Breast epithelium (tissue), 3 donors: ENCODE measurements around the gene STK4.

ENCODE experiments used
- POLR2A ChIP-seq: fragments of 450-650 bp; IDR thresholded peaks from one replicate; pipeline ENCODE4 v1.6.1; 2016; ENCODE audit warnings: antibody characterized with exemption, mild to moderate bottlenecking, moderate library complexity
- TF ChIP-seq, protein P1 (sequence below), 3 donors: fragments of 450-650 bp; IDR thresholded peaks; one replicate each; pipeline ENCODE4 v1.5.1; 2016 to 2017; ENCODE audit warnings: antibody characterized with exemption in 3 of 3, mild to moderate bottlenecking in 3 of 3, moderate library complexity in 3 of 3

DNA sequence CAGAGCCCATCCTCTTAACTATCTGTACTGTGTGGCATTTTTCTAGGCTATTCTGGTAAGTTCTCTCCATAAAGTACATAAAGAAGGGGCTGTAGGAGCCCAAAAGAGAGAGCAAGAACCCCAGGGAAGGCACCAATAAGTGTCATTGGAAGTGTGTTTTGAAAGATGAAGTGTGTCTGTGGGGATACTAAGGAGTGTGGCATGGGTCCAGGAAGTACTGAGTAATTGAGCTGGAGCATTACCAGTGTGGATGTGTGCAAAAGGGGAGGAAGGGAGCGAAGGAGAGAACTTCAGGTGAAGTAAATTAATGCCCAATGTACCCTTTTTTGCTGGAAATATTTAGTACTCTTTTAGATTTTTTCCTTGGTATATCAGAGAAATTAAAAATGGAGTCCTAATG lies 70.7 kb downstream of the STK4 start:
- TF ChIP-seq, protein P1, sequence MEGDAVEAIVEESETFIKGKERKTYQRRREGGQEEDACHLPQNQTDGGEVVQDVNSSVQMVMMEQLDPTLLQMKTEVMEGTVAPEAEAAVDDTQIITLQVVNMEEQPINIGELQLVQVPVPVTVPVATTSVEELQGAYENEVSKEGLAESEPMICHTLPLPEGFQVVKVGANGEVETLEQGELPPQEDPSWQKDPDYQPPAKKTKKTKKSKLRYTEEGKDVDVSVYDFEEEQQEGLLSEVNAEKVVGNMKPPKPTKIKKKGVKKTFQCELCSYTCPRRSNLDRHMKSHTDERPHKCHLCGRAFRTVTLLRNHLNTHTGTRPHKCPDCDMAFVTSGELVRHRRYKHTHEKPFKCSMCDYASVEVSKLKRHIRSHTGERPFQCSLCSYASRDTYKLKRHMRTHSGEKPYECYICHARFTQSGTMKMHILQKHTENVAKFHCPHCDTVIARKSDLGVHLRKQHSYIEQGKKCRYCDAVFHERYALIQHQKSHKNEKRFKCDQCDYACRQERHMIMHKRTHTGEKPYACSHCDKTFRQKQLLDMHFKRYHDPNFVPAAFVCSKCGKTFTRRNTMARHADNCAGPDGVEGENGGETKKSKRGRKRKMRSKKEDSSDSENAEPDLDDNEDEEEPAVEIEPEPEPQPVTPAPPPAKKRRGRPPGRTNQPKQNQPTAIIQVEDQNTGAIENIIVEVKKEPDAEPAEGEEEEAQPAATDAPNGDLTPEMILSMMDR (IDR thresholded peaks at IDR 0.05): no peak
- TF ChIP-seq POLR2A: no peak
